Esophagus muscularis mucosa (tissue), 3 donors: ENCODE data around the gene MAGIX.

ENCODE experiments used
- CTCF ChIP-seq, 3 experiments: fragments of 200-600 bp in 2 of 3; fragments of 450-650 bp in 1 of 3; sonication (generic) in 2 of 3; IDR thresholded peaks; one replicate each; pipeline ENCODE4 v1.5.1; 2017 to 2019; ENCODE audit warnings: antibody characterized with exemption in 3 of 3, mild to moderate bottlenecking in 2 of 3, moderate library complexity in 1 of 3
- POLR2A ChIP-seq: fragments of 450-650 bp; IDR thresholded peaks from one replicate; pipeline ENCODE4 v1.6.1; 2017; ENCODE audit warnings: antibody characterized with exemption, moderate library complexity, mild to moderate bottlenecking, low read depth
- POLR2AphosphoS5 ChIP-seq, 2 donors: sonication (generic); formaldehyde crosslinking; IDR thresholded peaks; one replicate each; pipeline ENCODE4 v1.6.1; 2017; ENCODE audit warnings: antibody characterized with exemption in 2 of 2

- TF ChIP-seq POLR2A (no peak), POLR2AphosphoS5 (IDR thresholded peaks at IDR 0.05) (no peak), CTCF (IDR thresholded peaks at IDR 0.05) (no peak)
These were observed 14.6 kb upstream of the MAGIX start for GRCh38 chrX:49147936-49148335.
